Stimulated activated naive B cell treated with anti-CD40 and anti-IgM and Interleukin-4, amounts not matched to agents 10 μg/mL and 1 μg/mL and 100 μg/mL, for 72 hours (primary cell): Measurements from ENCODE around the gene IGF1.

Experiments used
- ATAC-seq, 2 donors: fragments of 150-1000 bp; cut with Tn5 transposase; replicated peaks; 2 replicates each; pipeline ENCODE4 v1.10.0; 2021; ENCODE audit warnings: moderate library complexity in 1 of 2
- DNase-seq: peaks from one replicate; pipeline ENCODE4 v3.0.0; 2021
- H3K27ac Mint-ChIP-seq: one replicate; pipeline ENCODE4 v1.8.0; 2022; ENCODE audit warnings: mild to moderate bottlenecking, mixed read lengths
- H3K27me3 Mint-ChIP-seq, 2 donors: one replicate each; pipeline ENCODE4 v1.8.0; 2022; ENCODE audit warnings: mixed read lengths in 2 of 2
- H3K36me3 Mint-ChIP-seq, 2 donors: one replicate each; pipeline ENCODE4 v1.8.0; 2022; ENCODE audit warnings: mixed read lengths in 2 of 2, mild to moderate bottlenecking in 1 of 2
- H3K4me1 Mint-ChIP-seq, 2 donors: one replicate each; pipeline ENCODE4 v1.8.0; 2022; ENCODE audit warnings: mixed read lengths in 2 of 2, mild to moderate bottlenecking in 1 of 2
- H3K4me3 Mint-ChIP-seq, 2 donors: one replicate each; pipeline ENCODE4 v1.8.0; 2022; ENCODE audit warnings: mild to moderate bottlenecking in 2 of 2, mixed read lengths in 2 of 2, moderate library complexity in 1 of 2
- H3K9me3 Mint-ChIP-seq, 2 donors: one replicate each; pipeline ENCODE4 v1.8.0; 2022; ENCODE audit warnings: mixed read lengths in 2 of 2, mild to moderate bottlenecking in 1 of 2

The IGF1 gene

DNA sequence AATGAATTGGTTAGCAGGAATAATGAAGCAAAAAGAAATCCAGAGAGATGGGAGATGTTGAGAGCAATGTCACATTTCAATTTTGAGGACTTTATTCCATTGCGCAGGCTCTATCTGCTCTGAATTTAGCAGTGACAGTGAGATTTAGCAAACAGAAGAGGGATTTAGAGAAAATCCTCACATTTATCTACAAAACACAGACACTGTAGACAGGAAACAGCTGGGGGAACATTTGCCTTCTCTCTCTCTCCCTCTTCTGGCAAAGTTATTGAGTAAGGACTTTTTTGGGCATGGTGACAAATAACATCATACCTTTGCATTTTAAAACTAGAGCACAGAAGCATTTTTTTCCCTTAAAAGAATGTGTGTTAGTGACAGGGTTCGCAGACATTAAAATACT, at the start of gene IGF1:
IGF1 (minus strand) TSS at position 158 of the 400 bp plus-strand sequence. CDS start 182 bp downstream, outside the sequence.
- H3K9me3 Mint-ChIP-seq: peaks cover 0 to 5% of the 10 kb centered on the region in 2 donors
- ATAC-seq: no peak
- DNase-seq: no peak
- no peak within 1 kb of the TSS for H3K4me3 Mint-ChIP-seq
- H3K27ac Mint-ChIP-seq: peak within 1 kb of the TSS; percentile 59
- H3K27me3 Mint-ChIP-seq: peaks cover 3 to 15% of the 10 kb centered on the region in 2 donors
- peaks cover 5 to 6% of the 10 kb centered on the region in 2 donors for H3K36me3 Mint-ChIP-seq
- H3K4me1 Mint-ChIP-seq: peaks cover 0 to 20% of the 10 kb centered on the region in 2 donors

GRCh38 chr12:102528111-102528510, 47.7 kb upstream of the IGF1 start:
- Mint-ChIP-seq H3K27me3 (peaks cover 10 to 21% of the 10 kb centered on the region in 2 donors), H3K9me3 (no peaks in the 10 kb centered on the region), H3K36me3 (no peaks in the 10 kb centered on the region), H3K4me3 (no peak overlapping the region), H3K27ac (no peak overlapping the region), H3K4me1 (no peaks in the 10 kb centered on the region)
- DNase-seq: no peak
- ATAC-seq: no peak

- no peaks in the 10 kb centered on the region for H3K36me3 Mint-ChIP-seq
- H3K27me3 Mint-ChIP-seq: peaks cover 15 to 25% of the 10 kb centered on the region in 2 donors
- DNase-seq (no peak), ATAC-seq (no peak)
- peaks cover 0 to 1% of the 10 kb centered on the region in 2 donors for H3K4me1 Mint-ChIP-seq
- no peaks in the 10 kb centered on the region for H3K9me3 Mint-ChIP-seq
- H3K4me3 Mint-ChIP-seq: no peak overlapping the region
- no peak overlapping the region for H3K27ac Mint-ChIP-seq
These were observed 46.9 kb upstream of the IGF1 start for GRCh38 chr12:102527171-102527720.

- H3K36me3 Mint-ChIP-seq: no peaks in the 10 kb centered on the region
- no peaks in the 10 kb centered on the region for H3K9me3 Mint-ChIP-seq
- no peak overlapping the region for H3K4me3 Mint-ChIP-seq
- ATAC-seq (no peak), DNase-seq (no peak)
- H3K27me3 Mint-ChIP-seq: peaks cover 15 to 25% of the 10 kb centered on the region in 2 donors
- H3K4me1 Mint-ChIP-seq: peaks cover 2 to 6% of the 10 kb centered on the region in 2 donors
- no peak overlapping the region for H3K27ac Mint-ChIP-seq
These were observed 46.3 kb upstream of the IGF1 start for GRCh38 chr12:102526656-102527055.

DNA sequence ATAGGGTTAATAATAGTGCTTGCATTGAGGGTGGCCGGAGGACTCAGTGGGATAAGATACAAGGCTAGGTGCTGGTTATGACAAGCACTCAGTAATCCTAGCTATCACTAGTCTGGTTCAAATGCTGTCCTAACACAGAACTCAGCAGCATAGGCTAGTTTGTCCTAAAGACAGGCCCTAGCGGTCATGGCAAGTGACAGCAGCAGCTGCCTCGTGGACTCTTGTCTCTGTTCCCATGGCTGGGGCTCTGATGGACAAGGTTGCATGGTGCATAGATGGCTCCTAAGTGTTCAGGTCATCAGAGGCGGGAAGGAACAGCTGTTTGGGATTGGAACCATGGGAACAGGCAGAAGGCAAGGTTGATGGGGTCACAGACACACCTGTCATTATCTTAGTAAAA, 42.4 kb upstream of the IGF1 start:
- H3K9me3 Mint-ChIP-seq: peaks cover 4% of the 10 kb centered on the region in 2 donors

DNA sequence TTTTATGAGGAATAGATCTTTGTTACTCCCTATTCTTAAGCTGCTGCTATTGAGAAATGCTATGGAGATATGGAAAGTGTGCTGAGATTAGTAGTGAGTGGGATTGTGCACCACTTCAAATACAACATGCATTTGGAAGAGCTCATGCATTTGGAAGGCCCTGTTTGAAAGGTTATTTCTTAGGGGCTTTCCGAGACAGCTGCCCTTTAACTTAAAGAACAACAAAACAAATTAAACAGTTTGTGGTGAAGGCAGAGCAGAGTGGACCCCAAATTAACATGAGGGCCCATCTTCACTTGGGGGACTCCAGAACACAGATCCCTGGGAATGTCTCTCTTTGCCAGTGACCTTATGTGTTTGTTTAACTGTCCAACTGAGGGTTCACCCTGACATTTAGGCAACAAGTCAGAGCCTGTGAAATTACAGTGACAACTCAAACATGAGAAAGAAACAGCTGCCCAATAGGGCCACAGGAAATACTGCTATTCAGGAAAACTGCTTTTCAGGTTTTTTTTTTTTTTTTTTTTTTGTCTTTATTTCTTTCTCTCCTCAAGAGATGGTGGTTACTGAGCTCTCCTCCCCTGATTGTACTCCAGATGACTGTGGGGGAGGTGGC, 41.4 kb upstream of the IGF1 start:
- Mint-ChIP-seq H3K36me3 (no peaks in the 10 kb centered on the region), H3K27me3 (peaks cover 20 to 29% of the 10 kb centered on the region in 2 donors), H3K4me3 (no peak overlapping the region), H3K4me1 (peaks cover 2 to 6% of the 10 kb centered on the region in 2 donors), H3K27ac (no peak overlapping the region), H3K9me3 (peaks cover 4% of the 10 kb centered on the region in 2 donors)
- ATAC-seq: peak; percentile 53 to 64
- no peak for DNase-seq

More for the DNA sequence above, 42.4 kb upstream of the IGF1 start:
- no peak for DNase-seq
- no peak overlapping the region for H3K4me3 Mint-ChIP-seq
- H3K27me3 Mint-ChIP-seq: peaks cover 20 to 29% of the 10 kb centered on the region in 2 donors
- H3K4me1 Mint-ChIP-seq: peaks cover 2 to 6% of the 10 kb centered on the region in 2 donors
- no peak overlapping the region for H3K27ac Mint-ChIP-seq
- no peaks in the 10 kb centered on the region for H3K36me3 Mint-ChIP-seq
- no peak for ATAC-seq

GRCh38 chr12:102518871-102519270, 38.5 kb upstream of the IGF1 start:
- DNase-seq (no peak), ATAC-seq (no peak)
- H3K27ac Mint-ChIP-seq: no peak overlapping the region
- H3K27me3 Mint-ChIP-seq: peaks cover 9 to 25% of the 10 kb centered on the region in 2 donors
- H3K4me3 Mint-ChIP-seq: no peak overlapping the region
- peaks cover 2 to 6% of the 10 kb centered on the region in 2 donors for H3K4me1 Mint-ChIP-seq
- H3K9me3 Mint-ChIP-seq: peaks cover 4% of the 10 kb centered on the region in 2 donors
- no peaks in the 10 kb centered on the region for H3K36me3 Mint-ChIP-seq

DNA sequence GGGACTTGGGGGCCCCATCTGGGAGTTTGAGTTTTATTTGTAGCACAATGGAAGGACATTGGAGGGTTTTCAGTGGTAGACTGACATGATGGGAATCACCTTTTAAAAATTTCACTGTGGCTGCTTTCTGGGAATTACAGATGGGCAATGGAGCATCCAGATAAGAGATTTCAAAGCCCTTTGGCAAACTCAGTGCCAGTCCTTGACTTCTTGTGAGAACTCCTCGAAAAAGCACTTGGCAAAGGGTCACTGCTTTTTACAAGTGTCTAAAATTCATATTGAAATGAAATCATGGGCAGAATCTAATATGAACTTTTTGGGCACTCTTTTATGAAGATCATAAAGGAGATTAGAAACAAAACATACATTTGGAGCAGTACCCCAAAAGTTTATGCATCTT, 34.3 kb upstream of the IGF1 start:
- DNase-seq: no peak
- Mint-ChIP-seq H3K27ac (no peak overlapping the region), H3K4me1 (peaks cover 0 to 6% of the 10 kb centered on the region in 2 donors)

GRCh38 chr12:102513739-102514138, 33.4 kb upstream of the IGF1 start:
- no peak overlapping the region for H3K27ac Mint-ChIP-seq
- ATAC-seq (no peak), DNase-seq (no peak)
- peaks cover 0 to 5% of the 10 kb centered on the region in 2 donors for H3K27me3 Mint-ChIP-seq
- no peak overlapping the region for H3K4me3 Mint-ChIP-seq
- H3K4me1 Mint-ChIP-seq: peaks cover 0 to 6% of the 10 kb centered on the region in 2 donors
- no peaks in the 10 kb centered on the region for H3K9me3 Mint-ChIP-seq
- H3K36me3 Mint-ChIP-seq: no peaks in the 10 kb centered on the region

More for the DNA sequence above, 34.3 kb upstream of the IGF1 start:
- Mint-ChIP-seq H3K9me3 (peaks cover 4% of the 10 kb centered on the region in 2 donors), H3K4me3 (no peak overlapping the region), H3K27me3 (peaks cover 0 to 5% of the 10 kb centered on the region in 2 donors), H3K36me3 (no peaks in the 10 kb centered on the region)
- no peak for ATAC-seq

DNA sequence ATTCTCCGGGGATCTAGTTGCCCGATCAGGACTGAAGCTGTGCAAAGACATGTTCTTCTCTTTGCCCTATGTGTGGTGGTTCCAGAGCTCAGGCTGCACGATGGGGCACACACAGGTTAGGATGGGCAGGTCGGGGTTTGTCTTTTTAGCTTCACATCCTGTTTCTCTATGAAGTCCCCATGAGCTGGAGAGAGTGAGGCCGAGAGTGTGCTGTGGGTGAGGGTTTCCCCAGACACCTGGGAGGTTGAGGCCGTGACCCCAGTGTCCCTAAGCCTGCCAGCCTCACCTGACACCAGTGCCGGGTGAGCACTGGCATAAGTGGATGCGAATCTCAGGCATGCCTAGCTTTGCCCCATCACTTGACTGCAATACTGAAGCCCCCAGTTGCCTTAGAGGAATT, 32.9 kb upstream of the IGF1 start:
- Mint-ChIP-seq H3K36me3 (no peaks in the 10 kb centered on the region), H3K27ac (no peak overlapping the region), H3K4me1 (peaks cover 0 to 6% of the 10 kb centered on the region in 2 donors), H3K9me3 (no peaks in the 10 kb centered on the region), H3K4me3 (no peak overlapping the region), H3K27me3 (peaks cover 0 to 5% of the 10 kb centered on the region in 2 donors)
- DNase-seq (no peak), ATAC-seq (peak; percentile 65 to 66)

DNA sequence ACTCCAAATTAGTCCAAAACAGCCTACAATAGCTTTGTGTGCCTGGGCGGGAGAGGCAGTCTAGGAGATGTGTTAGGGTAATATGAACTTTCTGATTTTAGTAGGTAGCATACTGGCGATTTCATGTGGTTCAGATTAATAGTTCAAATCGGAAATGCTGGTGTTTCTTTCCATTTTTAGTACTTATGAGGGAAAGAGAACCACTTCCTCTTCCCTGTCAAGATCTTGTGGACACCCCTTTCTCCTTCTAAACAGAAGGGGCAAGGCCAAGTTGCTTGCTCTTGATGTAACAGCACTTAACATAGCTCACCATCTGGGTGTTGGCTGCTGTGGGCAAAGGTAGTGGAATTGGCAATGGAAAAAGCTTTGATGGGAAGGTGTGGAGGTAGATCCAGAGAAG, 32.2 kb upstream of the IGF1 start:
- H3K27ac Mint-ChIP-seq: no peak overlapping the region
- H3K27me3 Mint-ChIP-seq: peaks cover 0 to 5% of the 10 kb centered on the region in 2 donors
- peaks cover 0 to 6% of the 10 kb centered on the region in 2 donors for H3K4me1 Mint-ChIP-seq
- DNase-seq: no peak
- H3K4me3 Mint-ChIP-seq: no peak overlapping the region
- H3K9me3 Mint-ChIP-seq: no peaks in the 10 kb centered on the region
- no peaks in the 10 kb centered on the region for H3K36me3 Mint-ChIP-seq
- ATAC-seq: no peak

- no peak overlapping the region for H3K4me3 Mint-ChIP-seq
- DNase-seq: no peak
- H3K27ac Mint-ChIP-seq: no peak overlapping the region
- H3K27me3 Mint-ChIP-seq: peaks cover 0 to 5% of the 10 kb centered on the region in 2 donors
- no peaks in the 10 kb centered on the region for H3K36me3 Mint-ChIP-seq
- peaks cover 0 to 6% of the 10 kb centered on the region in 2 donors for H3K4me1 Mint-ChIP-seq
- no peaks in the 10 kb centered on the region for H3K9me3 Mint-ChIP-seq
- ATAC-seq: no peak
These were observed 31.2 kb upstream of the IGF1 start for GRCh38 chr12:102511575-102511974.

DNA sequence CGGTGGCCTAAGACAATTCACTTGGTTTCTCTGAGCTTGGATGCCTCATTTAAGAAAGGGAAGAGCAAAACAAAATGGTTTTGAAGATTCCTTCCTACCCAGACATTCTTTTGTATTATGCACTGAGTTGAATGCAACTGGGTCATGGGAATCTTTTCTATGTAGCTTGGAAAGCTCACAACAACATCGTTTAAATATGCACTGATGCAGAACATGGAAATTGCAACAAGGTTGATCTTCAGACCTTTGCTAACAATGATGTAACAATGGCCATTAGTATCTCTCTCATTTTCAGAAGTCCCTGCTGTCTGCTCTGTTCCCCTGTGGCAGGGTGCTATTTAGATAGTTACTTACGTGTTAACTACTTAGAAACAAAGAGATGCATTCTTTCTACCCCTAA, 30.1 kb upstream of the IGF1 start:
- DNase-seq: no peak
- Mint-ChIP-seq H3K9me3 (no peaks in the 10 kb centered on the region), H3K27me3 (peaks cover 0 to 3% of the 10 kb centered on the region in 2 donors), H3K4me3 (no peak overlapping the region), H3K27ac (no peak overlapping the region), H3K36me3 (no peaks in the 10 kb centered on the region), H3K4me1 (peaks cover 0 to 6% of the 10 kb centered on the region in 2 donors)
- ATAC-seq: no peak

GRCh38 chr12:102510031-102510430, 29.7 kb upstream of the IGF1 start:
- DNase-seq (no peak), ATAC-seq (no peak)
- Mint-ChIP-seq H3K36me3 (no peaks in the 10 kb centered on the region), H3K27me3 (no peaks in the 10 kb centered on the region), H3K4me1 (peaks cover 0 to 6% of the 10 kb centered on the region in 2 donors), H3K4me3 (no peak overlapping the region), H3K27ac (no peak overlapping the region), H3K9me3 (no peaks in the 10 kb centered on the region)

DNA sequence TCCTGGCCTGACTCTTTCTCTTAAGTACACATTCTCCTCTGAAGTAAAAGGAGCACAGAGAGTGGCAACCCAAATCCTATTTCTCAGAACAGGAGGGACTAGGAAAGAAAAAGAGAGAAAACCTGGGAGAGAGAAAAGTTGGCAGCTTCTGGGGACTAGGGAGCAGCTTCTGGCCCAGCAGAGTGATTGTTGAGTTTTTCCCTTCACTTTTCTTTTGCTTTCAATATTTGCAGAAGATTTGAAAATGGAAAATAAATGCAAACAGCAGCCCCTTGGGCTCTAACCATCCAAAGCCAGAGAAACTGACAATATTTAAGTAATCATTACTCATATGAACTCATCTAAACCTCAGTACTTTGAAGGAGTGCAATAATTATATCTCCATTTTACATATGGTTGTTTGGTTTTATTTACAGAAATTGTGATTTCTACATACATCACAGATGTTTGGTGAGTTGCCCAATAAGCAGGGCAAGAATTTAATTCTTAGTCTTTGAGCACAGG, 28.8 kb upstream of the IGF1 start:
- Mint-ChIP-seq H3K27me3 (no peaks in the 10 kb centered on the region), H3K36me3 (no peaks in the 10 kb centered on the region), H3K4me1 (peaks cover 3 to 6% of the 10 kb centered on the region in 2 donors), H3K9me3 (no peaks in the 10 kb centered on the region), H3K4me3 (no peak overlapping the region), H3K27ac (no peak overlapping the region)
- ATAC-seq: no peak
- no peak for DNase-seq
